ENCODE measurements around the gene GRK5.

DNA sequence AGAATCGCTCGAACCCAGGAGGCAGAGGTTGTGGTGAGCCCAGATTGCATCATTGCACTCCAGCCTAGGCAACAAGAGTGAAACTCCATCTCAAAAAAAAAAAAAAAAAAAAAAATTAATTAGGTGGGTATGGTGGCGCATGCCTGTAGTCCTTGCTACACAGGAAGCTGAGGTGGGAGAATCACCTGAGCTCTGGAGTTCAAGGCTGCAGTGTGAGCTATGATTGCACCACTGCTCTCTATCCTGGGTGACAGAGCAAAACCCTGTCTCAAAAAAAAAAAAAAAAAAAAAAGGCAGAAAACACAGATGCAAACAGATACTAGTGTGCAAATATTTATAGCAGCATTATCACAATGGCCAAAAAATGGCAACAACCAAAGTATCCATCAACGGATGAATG, 200.7 kb downstream of the GRK5 start:
- no peak for TF ChIP-seq POLR2A (IDR thresholded peaks at IDR 0.05; ENCODE audit: low read length)
- TF ChIP-seq GATA1 (IDR thresholded peaks at IDR 0.05; ENCODE audit: low read depth, low read length): no peak

Measured in erythroblast (primary cell).